K562 (cell line): ENCODE results near the gene SYNJ2.

Experiments used
- CBFB ChIP-seq: sonication (generic); formaldehyde crosslinking; IDR thresholded peaks from 2 replicates; pipeline ENCODE4 v1.4.0; 2020; ENCODE audit warnings: mild to moderate bottlenecking, missing genetic modification reagents
- L3MBTL2 ChIP-seq: fragments of 450-650 bp; IDR thresholded peaks from 2 replicates; pipeline ENCODE4 v1.6.1; 2016; ENCODE audit warnings: mild to moderate bottlenecking, moderate library complexity
- NR2F6 ChIP-seq: fragments of 450-650 bp; formaldehyde crosslinking; IDR thresholded peaks from 2 replicates; pipeline ENCODE4 v1.4.0; 2020; ENCODE audit warnings: mild to moderate bottlenecking
- TFE3 ChIP-seq: fragments of 450-650 bp; formaldehyde crosslinking; IDR thresholded peaks from 2 replicates; pipeline ENCODE4 v1.4.0; 2020; ENCODE audit warnings: mild to moderate bottlenecking, mixed read lengths
- TOE1 ChIP-seq, 2 experiments: fragments of 450-650 bp in 1 of 2; sonication (generic) in 1 of 2; formaldehyde crosslinking in 1 of 2; IDR thresholded peaks; 2 replicates each; pipeline versions ENCODE4 v1.7.1 to v1.8.0; 2016 to 2022; ENCODE audit warnings: borderline replicate concordance in 2 of 2, mild to moderate bottlenecking in 2 of 2, antibody characterized with exemption in 1 of 2, inconsistent platforms in 1 of 2, low read depth in 1 of 2, missing genetic modification reagents in 1 of 2, moderate library complexity in 1 of 2
- ZC3H4 ChIP-seq: sonication (generic); formaldehyde crosslinking; IDR thresholded peaks from 2 replicates; pipeline ENCODE4 v1.9.0; 2021; ENCODE audit warnings: missing genetic modification reagents, borderline replicate concordance

- no peak for TF ChIP-seq TFE3 (CRISPR knock-in tag)
- TF ChIP-seq CBFB (CRISPR knock-in tag) = no peak
- TF ChIP-seq ZC3H4 (CRISPR knock-in tag) = no peak
- no peak for TF ChIP-seq TOE1 (IDR thresholded peaks at IDR 0.05; ENCODE audit: borderline replicate concordance)
- TF ChIP-seq TOE1 (CRISPR knock-in tag; IDR thresholded peaks at IDR 0.05; ENCODE audit: borderline replicate concordance, low read depth) = no peak
- TF ChIP-seq L3MBTL2 = no peak
- TF ChIP-seq NR2F6 (CRISPR knock-in tag) = no peak
Observed at GRCh38 chr6:158047127-158047518, 65.5 kb downstream of the SYNJ2 start.
